HL-60 (cell line): ENCODE results near the gene LEP.

Source experiments
- DNase-seq, 2 experiments: peaks; one replicate each; pipeline ENCODE4 v3.0.0-alpha.2; 2010 to 2020; ENCODE audit warnings: low read depth in 1 of 2, low spot score in 1 of 2
- H3K27ac ChIP-seq: fragments of 250-450 bp; sonication (Bioruptor Pico); replicated peaks from 2 replicates; pipeline ENCODE4 v1.5.1; 2020; ENCODE audit warnings: mild to moderate bottlenecking, moderate library complexity
- H3K27me3 ChIP-seq: fragments of 250-450 bp; sonication (Bioruptor Pico); 2 replicates; pipeline ENCODE4 v1.5.1; 2021; ENCODE audit warnings: mild to moderate bottlenecking, moderate library complexity; ENCODE audit not compliant: insufficient read depth, poor library complexity, severe bottlenecking
- H3K4me3 ChIP-seq: replicated peaks from 2 replicates; pipeline ENCODE4 v1.5.1; 2011; ENCODE audit warnings: mild to moderate bottlenecking, control low read depth, low read length; ENCODE audit not compliant: insufficient read depth
- CTCF ChIP-seq: IDR thresholded peaks from one replicate; pipeline ENCODE4 v1.5.1; 2011; ENCODE audit warnings: low read length, control low read depth, inconsistent platforms; ENCODE audit not compliant: insufficient read depth
- GABPA ChIP-seq: IDR thresholded peaks from 2 replicates; pipeline ENCODE4 v1.6.1; 2012; ENCODE audit warnings: low read depth
- POLR2AphosphoS5 ChIP-seq: IDR thresholded peaks from 2 replicates; pipeline ENCODE4 v1.6.1; 2012; ENCODE audit warnings: low read depth
- REST ChIP-seq: IDR thresholded peaks from 2 replicates; pipeline ENCODE4 v1.6.1; 2012; ENCODE audit warnings: low read depth; ENCODE audit not compliant: insufficient replicate concordance
- SPI1 ChIP-seq: IDR thresholded peaks from 2 replicates; pipeline ENCODE4 v1.6.1; 2012; ENCODE audit warnings: low read depth, mild to moderate bottlenecking, borderline replicate concordance

Gene LEP

GRCh38 chr7:128204455-128204854 lies 36.6 kb upstream of the LEP start:
- no peak for TF ChIP-seq SPI1
- no peak for TF ChIP-seq CTCF
- TF ChIP-seq GABPA = no peak
- no peak for TF ChIP-seq POLR2AphosphoS5
- no peak for TF ChIP-seq REST
- Histone ChIP-seq H3K27ac (no peak overlapping the region), H3K27me3 (peaks cover 3% of the 10 kb centered on the region), H3K4me3 (no peak overlapping the region)
- no peak for DNase-seq

- no peak for TF ChIP-seq GABPA
- TF ChIP-seq POLR2AphosphoS5 = no peak
- TF ChIP-seq CTCF = no peak
- no peak for TF ChIP-seq SPI1
- DNase-seq = no peak
- Histone ChIP-seq H3K27ac (no peak overlapping the region), H3K4me3 (no peak overlapping the region), H3K27me3 (peaks cover 3% of the 10 kb centered on the region)
These were observed 36.0 kb upstream of the LEP start for GRCh38 chr7:128205068-128205467.

- Histone ChIP-seq H3K4me3 (no peak overlapping the region), H3K27ac (no peak overlapping the region), H3K27me3 (peaks cover under 1% of the 10 kb centered on the region)
- DNase-seq = no peak
- TF ChIP-seq CTCF (no peak), GABPA (no peak), REST (no peak), SPI1 (no peak), POLR2AphosphoS5 (no peak)
These were observed 34.9 kb upstream of the LEP start for GRCh38 chr7:128206017-128206746.
